Measurements from ENCODE around the gene COL9A2.

COL9A2 gene

DNA sequence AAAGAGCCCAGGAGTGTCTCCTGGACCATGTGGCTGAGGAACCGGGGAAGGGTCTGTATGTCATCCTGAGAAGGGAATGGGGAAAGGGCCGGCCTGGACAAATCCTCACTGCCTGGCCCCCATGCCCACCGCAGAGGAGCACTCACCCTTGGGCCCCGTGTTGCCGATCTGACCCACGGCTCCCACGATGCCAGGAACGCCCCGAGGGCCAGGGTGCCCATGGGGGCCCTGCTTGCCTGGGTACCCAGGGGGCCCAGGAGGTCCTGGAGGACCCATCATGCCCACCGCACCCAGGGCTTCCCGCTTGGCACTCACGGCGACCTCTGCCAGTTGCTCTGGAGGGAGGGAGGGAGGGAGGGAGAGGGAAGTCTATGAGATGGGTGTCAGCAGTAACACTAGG lies 14.6 kb downstream of the COL9A2 start:
- no peak for DNase-seq
- no peak overlapping the region for H3K27ac Mint-ChIP-seq
- no peak overlapping the region for H3K4me3 Mint-ChIP-seq
- no peak for TF ChIP-seq CTCF (IDR thresholded peaks at IDR 0.05)
- no peaks in the 10 kb centered on the region for H3K9me3 Mint-ChIP-seq
- H3K27me3 Mint-ChIP-seq (ENCODE audit: low read depth, poor library complexity): peaks cover 4% of the 10 kb centered on the region
- peaks cover 7% of the 10 kb centered on the region for H3K36me3 Mint-ChIP-seq (ENCODE audit: low read depth)
- H3K4me1 Mint-ChIP-seq: no peaks in the 10 kb centered on the region

DNA sequence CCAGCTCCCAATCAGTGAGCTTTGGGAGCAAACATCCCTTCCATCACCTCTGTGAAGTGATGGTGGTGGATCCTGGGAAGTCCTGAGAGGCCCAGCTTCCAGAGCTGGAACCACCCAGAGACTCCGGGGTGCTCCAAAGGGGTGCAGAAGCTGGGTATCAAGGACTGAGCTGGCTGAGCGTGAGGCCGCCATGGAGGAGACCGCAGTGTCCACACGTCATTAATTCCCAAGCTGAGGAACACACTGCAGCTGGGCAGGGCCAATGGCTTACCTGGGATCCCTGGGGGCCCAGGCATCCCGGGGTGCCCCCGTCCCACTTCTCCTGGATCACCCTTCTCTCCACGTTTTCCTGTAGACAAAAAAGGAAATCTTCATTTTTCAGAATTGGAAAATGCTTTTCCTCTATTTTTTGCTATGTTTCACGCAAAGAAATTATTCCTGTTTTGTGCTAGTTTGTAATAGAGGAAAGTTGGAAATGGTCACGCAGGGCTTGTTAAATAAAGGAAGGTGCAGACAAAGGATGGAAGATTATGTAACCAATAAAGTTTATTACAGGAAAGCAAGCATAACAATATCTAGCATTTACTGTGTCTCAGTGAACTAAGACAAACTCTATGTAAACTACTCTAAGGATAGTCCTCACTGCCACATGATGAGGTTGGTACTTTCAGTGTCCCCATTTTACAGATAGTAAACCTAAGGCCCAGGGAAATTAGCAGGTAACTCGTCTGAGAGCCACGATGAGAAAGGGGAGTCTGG lies 15.4 kb downstream of the COL9A2 start:
- H3K27me3 Mint-ChIP-seq (ENCODE audit: low read depth, poor library complexity): peaks cover 4% of the 10 kb centered on the region
- TF ChIP-seq CTCF (IDR thresholded peaks at IDR 0.05): no peak
- peaks cover 7% of the 10 kb centered on the region for H3K36me3 Mint-ChIP-seq (ENCODE audit: low read depth)
- DNase-seq: no peak
- no peaks in the 10 kb centered on the region for H3K9me3 Mint-ChIP-seq
- no peak overlapping the region for H3K27ac Mint-ChIP-seq
- H3K4me1 Mint-ChIP-seq: no peaks in the 10 kb centered on the region
- no peak overlapping the region for H3K4me3 Mint-ChIP-seq

GRCh38 chr1:40301066-40301465 lies 16.0 kb downstream of the COL9A2 start:
- no peaks in the 10 kb centered on the region for H3K27me3 Mint-ChIP-seq (ENCODE audit: low read depth, poor library complexity)
- H3K27ac Mint-ChIP-seq: no peak overlapping the region
- DNase-seq: no peak
- H3K4me3 Mint-ChIP-seq: no peak overlapping the region
- no peak for TF ChIP-seq CTCF (IDR thresholded peaks at IDR 0.05)
- no peaks in the 10 kb centered on the region for H3K4me1 Mint-ChIP-seq
- H3K36me3 Mint-ChIP-seq (ENCODE audit: low read depth): peaks cover 7% of the 10 kb centered on the region
- H3K9me3 Mint-ChIP-seq: no peaks in the 10 kb centered on the region

DNA sequence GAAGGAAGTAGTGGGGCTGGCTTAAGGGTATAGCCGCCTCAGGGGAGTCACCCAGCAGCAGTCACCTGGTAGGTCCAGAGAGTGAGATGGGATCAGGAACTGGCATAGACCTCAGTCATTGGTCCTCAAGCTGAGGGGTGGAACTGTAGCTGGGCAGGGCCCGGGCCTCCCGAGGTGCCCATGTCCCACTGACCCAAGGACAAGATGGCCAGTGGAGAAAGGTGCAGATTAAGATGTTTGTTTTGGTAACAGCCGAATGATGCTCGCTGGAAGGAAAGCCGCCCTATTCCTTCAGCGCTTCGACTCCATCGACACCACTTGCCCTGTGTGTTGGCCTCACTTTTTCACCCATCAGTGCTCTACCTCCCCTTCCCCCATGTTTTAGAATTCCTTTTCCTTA lies 16.4 kb downstream of the COL9A2 start:
- Mint-ChIP-seq H3K4me1 (no peaks in the 10 kb centered on the region), H3K4me3 (no peak overlapping the region)

GRCh38 chr1:40300249-40300567 lies 16.9 kb downstream of the COL9A2 start:
- Mint-ChIP-seq H3K27ac (no peak overlapping the region), H3K4me1 (no peaks in the 10 kb centered on the region), H3K4me3 (no peak overlapping the region), H3K36me3 (ENCODE audit: low read depth) (peaks cover 7% of the 10 kb centered on the region), H3K9me3 (no peaks in the 10 kb centered on the region), H3K27me3 (ENCODE audit: low read depth, poor library complexity) (no peaks in the 10 kb centered on the region)
- DNase-seq: no peak
- no peak for TF ChIP-seq CTCF (IDR thresholded peaks at IDR 0.05)

More for the DNA sequence above, 16.4 kb downstream of the COL9A2 start:
- H3K36me3 Mint-ChIP-seq (ENCODE audit: low read depth): peaks cover 7% of the 10 kb centered on the region
- TF ChIP-seq CTCF (IDR thresholded peaks at IDR 0.05): no peak
- no peaks in the 10 kb centered on the region for H3K27me3 Mint-ChIP-seq (ENCODE audit: low read depth, poor library complexity)
- no peaks in the 10 kb centered on the region for H3K9me3 Mint-ChIP-seq
- DNase-seq: no peak
- no peak overlapping the region for H3K27ac Mint-ChIP-seq

All from nephron progenitor cell (in vitro differentiated cells).